ENCODE results near the gene CC2D2A. TPM values are rescaled to one million over a fixed set of nuclear protein-coding genes. Genes with fewer than 3 reads are reported as not detected.
A peak's percentile ranks its signal among the peaks of the same experiment; 100 is the strongest.

The CC2D2A gene
- total RNA-seq, 1 donor from 2014 or later = 25.8 TPM

GRCh38 chr4:15479913-15480185, 10.2 kb downstream of the CC2D2A start:
- H3K4me3 Mint-ChIP-seq (ENCODE audit: low read depth) = peak overlapping the region; percentile 84
- H3K36me3 Mint-ChIP-seq (ENCODE audit: insufficient read depth) = peaks cover 18% of the 10 kb centered on the region
- peaks cover 8% of the 10 kb centered on the region for H3K4me1 Mint-ChIP-seq (ENCODE audit: low read depth)
- peak overlapping the region; percentile 96 for H3K27ac Mint-ChIP-seq
- no peak for TF ChIP-seq CTCF (IDR thresholded peaks at IDR 0.05; ENCODE audit: unreplicated experiment)
- no peaks in the 10 kb centered on the region for H3K27me3 Mint-ChIP-seq
- H3K9me3 Mint-ChIP-seq (ENCODE audit: low read depth) = peaks cover 6% of the 10 kb centered on the region
- no peak for DNase-seq (ENCODE audit: low spot score, unreplicated experiment)

GRCh38 chr4:15481961-15482745, 12.5 kb downstream of the CC2D2A start:
- Mint-ChIP-seq H3K4me3 (ENCODE audit: low read depth) (no peak overlapping the region), H3K27ac (no peak overlapping the region), H3K27me3 (no peaks in the 10 kb centered on the region), H3K4me1 (ENCODE audit: low read depth) (peaks cover 8% of the 10 kb centered on the region), H3K36me3 (ENCODE audit: insufficient read depth) (peaks cover 41% of the 10 kb centered on the region), H3K9me3 (ENCODE audit: low read depth) (peaks cover 28% of the 10 kb centered on the region)
- DNase-seq (ENCODE audit: low spot score, unreplicated experiment) = no peak
- no peak for TF ChIP-seq CTCF (IDR thresholded peaks at IDR 0.05; ENCODE audit: unreplicated experiment)

GRCh38 chr4:15482842-15483241, 13.2 kb downstream of the CC2D2A start:
- no peak overlapping the region for H3K27ac Mint-ChIP-seq
- peaks cover 47% of the 10 kb centered on the region for H3K36me3 Mint-ChIP-seq (ENCODE audit: insufficient read depth)
- DNase-seq (ENCODE audit: low spot score, unreplicated experiment) = no peak
- no peaks in the 10 kb centered on the region for H3K27me3 Mint-ChIP-seq
- peaks cover 8% of the 10 kb centered on the region for H3K4me1 Mint-ChIP-seq (ENCODE audit: low read depth)
- H3K9me3 Mint-ChIP-seq (ENCODE audit: low read depth) = peaks cover 34% of the 10 kb centered on the region
- H3K4me3 Mint-ChIP-seq (ENCODE audit: low read depth) = no peak overlapping the region
- no peak for TF ChIP-seq CTCF (IDR thresholded peaks at IDR 0.05; ENCODE audit: unreplicated experiment)

- Mint-ChIP-seq H3K4me3 (ENCODE audit: low read depth) (no peak overlapping the region), H3K27me3 (no peaks in the 10 kb centered on the region), H3K36me3 (ENCODE audit: insufficient read depth) (peaks cover 75% of the 10 kb centered on the region), H3K27ac (no peak overlapping the region), H3K4me1 (ENCODE audit: low read depth) (no peaks in the 10 kb centered on the region), H3K9me3 (ENCODE audit: low read depth) (peaks cover 52% of the 10 kb centered on the region)
- DNase-seq (ENCODE audit: low spot score, unreplicated experiment) = no peak
- no peak for TF ChIP-seq CTCF (IDR thresholded peaks at IDR 0.05; ENCODE audit: unreplicated experiment)
Measured at GRCh38 chr4:15488136-15488535, 18.5 kb downstream of the CC2D2A start.

GRCh38 chr4:15488658-15489470, 19.2 kb downstream of the CC2D2A start:
- peaks cover 73% of the 10 kb centered on the region for H3K36me3 Mint-ChIP-seq (ENCODE audit: insufficient read depth)
- H3K27me3 Mint-ChIP-seq = no peaks in the 10 kb centered on the region
- DNase-seq (ENCODE audit: low spot score, unreplicated experiment) = no peak
- no peak overlapping the region for H3K4me3 Mint-ChIP-seq (ENCODE audit: low read depth)
- H3K4me1 Mint-ChIP-seq (ENCODE audit: low read depth) = no peaks in the 10 kb centered on the region
- no peak overlapping the region for H3K27ac Mint-ChIP-seq
- no peak for TF ChIP-seq CTCF (IDR thresholded peaks at IDR 0.05; ENCODE audit: unreplicated experiment)
- peaks cover 52% of the 10 kb centered on the region for H3K9me3 Mint-ChIP-seq (ENCODE audit: low read depth)

All from progenitor cell of endocrine pancreas (in vitro differentiated cells).